ENCODE results near the gene PGLYRP3.

DNA sequence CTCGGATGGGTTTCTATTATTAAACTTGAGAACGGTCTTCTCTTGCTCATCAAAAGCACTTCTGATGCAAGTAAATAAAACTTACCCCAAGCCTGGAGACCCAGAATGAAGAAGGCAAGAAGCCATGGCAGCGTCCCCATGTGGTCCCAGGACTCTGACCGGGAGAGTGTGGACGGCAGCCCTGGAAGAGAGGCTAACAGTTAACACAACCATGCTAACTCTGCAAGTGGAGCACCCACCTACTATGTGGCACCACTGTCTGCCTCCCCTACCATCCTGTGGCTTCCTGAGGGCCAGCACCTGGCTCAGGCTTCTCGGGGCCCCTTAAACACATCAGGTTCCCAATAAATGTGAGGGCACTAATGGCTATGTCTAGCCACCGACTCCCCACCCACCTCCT is 2.2 kb downstream of the PGLYRP3 start:
- TF ChIP-seq, protein P1, sequence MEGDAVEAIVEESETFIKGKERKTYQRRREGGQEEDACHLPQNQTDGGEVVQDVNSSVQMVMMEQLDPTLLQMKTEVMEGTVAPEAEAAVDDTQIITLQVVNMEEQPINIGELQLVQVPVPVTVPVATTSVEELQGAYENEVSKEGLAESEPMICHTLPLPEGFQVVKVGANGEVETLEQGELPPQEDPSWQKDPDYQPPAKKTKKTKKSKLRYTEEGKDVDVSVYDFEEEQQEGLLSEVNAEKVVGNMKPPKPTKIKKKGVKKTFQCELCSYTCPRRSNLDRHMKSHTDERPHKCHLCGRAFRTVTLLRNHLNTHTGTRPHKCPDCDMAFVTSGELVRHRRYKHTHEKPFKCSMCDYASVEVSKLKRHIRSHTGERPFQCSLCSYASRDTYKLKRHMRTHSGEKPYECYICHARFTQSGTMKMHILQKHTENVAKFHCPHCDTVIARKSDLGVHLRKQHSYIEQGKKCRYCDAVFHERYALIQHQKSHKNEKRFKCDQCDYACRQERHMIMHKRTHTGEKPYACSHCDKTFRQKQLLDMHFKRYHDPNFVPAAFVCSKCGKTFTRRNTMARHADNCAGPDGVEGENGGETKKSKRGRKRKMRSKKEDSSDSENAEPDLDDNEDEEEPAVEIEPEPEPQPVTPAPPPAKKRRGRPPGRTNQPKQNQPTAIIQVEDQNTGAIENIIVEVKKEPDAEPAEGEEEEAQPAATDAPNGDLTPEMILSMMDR (CRISPR knock-in tag; IDR thresholded peaks at IDR 0.05): no peak
- TF ChIP-seq NFYB (CRISPR knock-in tag; IDR thresholded peaks at IDR 0.05) (no peak), KDM5B (CRISPR knock-in tag; IDR thresholded peaks at IDR 0.05; ENCODE audit: borderline replicate concordance) (no peak), SP1 (IDR thresholded peaks at IDR 0.05) (no peak), SP1 (CRISPR knock-in tag; IDR thresholded peaks at IDR 0.05) (no peak), FOXK2 (IDR thresholded peaks at IDR 0.05) (no peak), PAX8 (CRISPR knock-in tag; IDR thresholded peaks at IDR 0.05; ENCODE audit: borderline replicate concordance) (no peak), SRSF9 (IDR thresholded peaks at IDR 0.05; ENCODE audit: borderline replicate concordance, insufficient read depth, low read depth, low read length, poor library complexity, severe bottlenecking) (no peak)
- TF ChIP-seq, protein P2, sequence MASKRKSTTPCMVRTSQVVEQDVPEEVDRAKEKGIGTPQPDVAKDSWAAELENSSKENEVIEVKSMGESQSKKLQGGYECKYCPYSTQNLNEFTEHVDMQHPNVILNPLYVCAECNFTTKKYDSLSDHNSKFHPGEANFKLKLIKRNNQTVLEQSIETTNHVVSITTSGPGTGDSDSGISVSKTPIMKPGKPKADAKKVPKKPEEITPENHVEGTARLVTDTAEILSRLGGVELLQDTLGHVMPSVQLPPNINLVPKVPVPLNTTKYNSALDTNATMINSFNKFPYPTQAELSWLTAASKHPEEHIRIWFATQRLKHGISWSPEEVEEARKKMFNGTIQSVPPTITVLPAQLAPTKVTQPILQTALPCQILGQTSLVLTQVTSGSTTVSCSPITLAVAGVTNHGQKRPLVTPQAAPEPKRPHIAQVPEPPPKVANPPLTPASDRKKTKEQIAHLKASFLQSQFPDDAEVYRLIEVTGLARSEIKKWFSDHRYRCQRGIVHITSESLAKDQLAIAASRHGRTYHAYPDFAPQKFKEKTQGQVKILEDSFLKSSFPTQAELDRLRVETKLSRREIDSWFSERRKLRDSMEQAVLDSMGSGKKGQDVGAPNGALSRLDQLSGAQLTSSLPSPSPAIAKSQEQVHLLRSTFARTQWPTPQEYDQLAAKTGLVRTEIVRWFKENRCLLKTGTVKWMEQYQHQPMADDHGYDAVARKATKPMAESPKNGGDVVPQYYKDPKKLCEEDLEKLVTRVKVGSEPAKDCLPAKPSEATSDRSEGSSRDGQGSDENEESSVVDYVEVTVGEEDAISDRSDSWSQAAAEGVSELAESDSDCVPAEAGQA (IDR thresholded peaks at IDR 0.05; ENCODE audit: low read depth): no peak
- TF ChIP-seq, protein P2 (CRISPR knock-in tag; IDR thresholded peaks at IDR 0.05; ENCODE audit: borderline replicate concordance): no peak
